Natural killer cell treated with Interleukin-12 subunit alpha and Interleukin-12 subunit beta and Interleukin-15 and Interleukin-18, amount 100 ng/mL, for 72 hours (primary cell): ENCODE results near the gene SYNDIG1L. TPM values are rescaled to one million over a fixed set of nuclear protein-coding genes. Genes with fewer than 3 reads are reported as not detected.

Source experiments
- ATAC-seq, 2 donors: fragments of 150-1000 bp; cut with Tn5 transposase in 1 of 2; sonication (Bioruptor Pico), chemical (Tn5 transposase) in 1 of 2; 2 replicates each; pipeline ENCODE4 v1.10.0; 2021
- DNase-seq: peaks from one replicate; pipeline ENCODE4 v3.0.0; 2022; ENCODE audit warnings: low spot score
- H3K27ac Mint-ChIP-seq, 2 donors: 1 replicate in 1 of 2; 2 replicates in 1 of 2; pipeline ENCODE4 v1.8.0; 2022; ENCODE audit warnings: mixed read lengths in 2 of 2, mild to moderate bottlenecking in 1 of 2, moderate library complexity in 1 of 2
- H3K27me3 Mint-ChIP-seq, 2 donors: 1 replicate in 1 of 2; 2 replicates in 1 of 2; pipeline ENCODE4 v1.8.0; 2022; ENCODE audit warnings: mixed read lengths in 2 of 2
- H3K36me3 Mint-ChIP-seq: one replicate; pipeline ENCODE4 v1.8.0; 2022; ENCODE audit warnings: mixed read lengths
- H3K4me1 Mint-ChIP-seq, 2 donors: 1 replicate in 1 of 2; 2 replicates in 1 of 2; pipeline ENCODE4 v1.8.0; 2022; ENCODE audit warnings: low read depth in 2 of 2, mixed read lengths in 2 of 2, mild to moderate bottlenecking in 1 of 2
- H3K4me3 Mint-ChIP-seq: one replicate; pipeline ENCODE4 v1.8.0; 2022; ENCODE audit warnings: mixed read lengths
- H3K9me3 Mint-ChIP-seq: 2 replicates; pipeline ENCODE4 v1.8.0; 2022; ENCODE audit warnings: mixed read lengths
- total RNA-seq, 2 donors: library from RNA; stranded (reverse); gene quantifications; one replicate each; pipeline ENCODE4 v1.2.3, GENCODE V29; 2022

Gene SYNDIG1L
- total RNA-seq, 2 donors from 2014 or later, result not detected

DNA sequence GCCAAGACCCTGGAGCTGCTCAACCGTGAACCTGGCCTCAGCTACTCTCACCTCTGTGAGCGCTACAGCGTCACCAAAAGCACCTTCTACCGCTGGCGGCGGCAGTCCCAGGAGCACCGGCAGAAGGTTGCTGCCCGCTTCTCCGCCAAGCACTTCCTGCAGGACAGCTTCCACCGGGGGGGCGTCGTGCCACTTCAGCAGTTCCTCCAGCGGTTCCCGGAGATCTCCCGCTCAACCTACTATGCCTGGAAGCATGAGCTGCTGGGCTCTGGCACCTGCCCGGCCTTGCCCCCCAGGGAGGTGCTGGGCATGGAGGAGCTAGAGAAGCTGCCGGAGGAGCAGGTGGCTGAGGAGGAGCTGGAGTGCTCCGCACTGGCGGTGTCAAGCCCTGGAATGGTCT is 68.4 kb downstream of the SYNDIG1L start:
- H3K36me3 Mint-ChIP-seq, result no peaks in the 10 kb centered on the region
- ATAC-seq, result no peak
- no peak overlapping the region for H3K27ac Mint-ChIP-seq
- H3K9me3 Mint-ChIP-seq, result no peaks in the 10 kb centered on the region
- DNase-seq, result no peak
- no peaks in the 10 kb centered on the region for H3K4me1 Mint-ChIP-seq
- H3K27me3 Mint-ChIP-seq, result peaks cover 13 to 14% of the 10 kb centered on the region in 2 donors
- H3K4me3 Mint-ChIP-seq, result no peak overlapping the region

DNA sequence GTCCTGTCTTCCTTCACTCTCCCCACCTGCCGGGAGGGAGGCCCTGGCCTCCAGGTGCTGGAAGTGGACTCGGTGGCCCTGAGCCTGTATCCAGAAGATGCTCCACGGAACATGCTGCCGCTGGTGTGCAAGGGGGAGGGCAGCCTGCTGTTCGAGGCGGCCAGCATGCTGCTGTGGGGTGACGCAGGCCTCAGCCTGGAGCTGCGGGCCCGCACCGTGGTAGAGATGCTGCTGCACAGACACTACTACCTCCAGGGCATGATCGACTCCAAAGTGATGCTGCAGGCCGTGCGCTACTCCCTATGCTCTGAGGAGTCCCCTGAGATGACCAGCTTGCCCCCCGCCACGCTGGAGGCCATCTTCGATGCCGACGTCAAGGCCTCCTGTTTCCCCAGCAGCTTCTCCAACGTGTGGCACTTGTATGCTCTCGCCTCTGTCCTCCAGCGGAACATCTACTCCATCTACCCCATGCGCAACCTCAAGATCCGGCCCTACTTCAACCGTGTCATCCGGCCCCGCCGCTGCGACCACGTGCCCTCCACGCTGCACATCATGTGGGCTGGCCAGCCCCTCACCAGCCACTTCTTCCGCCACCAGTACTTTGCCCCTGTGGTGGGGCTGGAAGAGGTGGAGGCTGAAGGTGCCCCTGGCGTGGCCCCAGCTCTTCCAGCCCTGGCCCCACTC is 69.0 kb downstream of the SYNDIG1L start:
- peak; percentile 9 to 17 for ATAC-seq
- H3K36me3 Mint-ChIP-seq, result no peaks in the 10 kb centered on the region

More for the DNA sequence above, 69.0 kb downstream of the SYNDIG1L start:
- DNase-seq, result no peak
- no peaks in the 10 kb centered on the region for H3K9me3 Mint-ChIP-seq
- no peaks in the 10 kb centered on the region for H3K4me1 Mint-ChIP-seq
- H3K27ac Mint-ChIP-seq, result no peak overlapping the region
- H3K4me3 Mint-ChIP-seq, result no peak overlapping the region
- H3K27me3 Mint-ChIP-seq, result peaks cover 7 to 14% of the 10 kb centered on the region in 2 donors

Other genes with a start within 250 kb of the SYNDIG1L start
- gene VSX2, start 186.8 kb downstream of the SYNDIG1L start, total RNA-seq, result not detected
- 10 to 100 TPM; 47.7 to 72.8 TPM for gene ABCD4, start 123.3 kb downstream of the SYNDIG1L start, total RNA-seq
- gene VRTN, start 77.7 kb downstream of the SYNDIG1L start, total RNA-seq, result not detected
- gene NPC2, start 67.1 kb upstream of the SYNDIG1L start, total RNA-seq, result 10 to 100 TPM; 12.7 to 24.8 TPM
- gene ISCA2, start 67.6 kb upstream of the SYNDIG1L start, total RNA-seq, result 10 to 100 TPM; 20.6 to 22.8 TPM
- under 1 TPM; 0.55 to 0.73 TPM for gene LTBP2, start 186.0 kb upstream of the SYNDIG1L start, total RNA-seq